IPS-NIHi11 (cell line): Measurements from ENCODE around the gene NOC3L.

Experiments
- DNase-seq: peaks from one replicate; pipeline ENCODE4 v3.0.0; 2012; ENCODE audit warnings: mixed read lengths, low spot score

Gene NOC3L

DNA sequence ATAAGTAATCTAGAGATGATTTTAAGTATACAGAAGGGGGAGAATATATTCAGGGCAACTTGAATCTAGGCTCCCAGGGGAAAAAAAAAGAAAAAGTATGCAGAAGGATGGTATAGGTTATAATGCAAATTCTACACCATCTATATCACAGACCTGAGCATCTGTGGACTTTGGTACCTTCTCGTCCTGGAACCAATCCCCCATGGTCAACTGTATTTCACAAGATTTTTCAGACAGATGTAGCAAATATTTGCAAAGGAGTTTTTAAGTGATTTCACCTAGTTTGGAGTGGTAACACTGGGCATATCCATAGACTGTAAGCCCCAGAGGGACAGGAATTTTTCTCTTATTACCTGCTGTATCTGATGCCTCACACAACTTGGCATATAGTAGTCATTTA is 58.8 kb downstream of the NOC3L start:
- DNase-seq = no peak

- DNase-seq = no peak
Observed at GRCh38 chr10:94300042-94300441, 62.7 kb downstream of the NOC3L start.

- no peak for DNase-seq
Observed at GRCh38 chr10:94299417-94299816, 63.3 kb downstream of the NOC3L start.

GRCh38 chr10:94294168-94294567 is 68.6 kb downstream of the NOC3L start:
- DNase-seq = no peak

- DNase-seq = no peak
Observed at GRCh38 chr10:94293354-94293753, 69.4 kb downstream of the NOC3L start.

GRCh38 chr10:94292434-94293090 is 70.2 kb downstream of the NOC3L start:
- no peak for DNase-seq

DNA sequence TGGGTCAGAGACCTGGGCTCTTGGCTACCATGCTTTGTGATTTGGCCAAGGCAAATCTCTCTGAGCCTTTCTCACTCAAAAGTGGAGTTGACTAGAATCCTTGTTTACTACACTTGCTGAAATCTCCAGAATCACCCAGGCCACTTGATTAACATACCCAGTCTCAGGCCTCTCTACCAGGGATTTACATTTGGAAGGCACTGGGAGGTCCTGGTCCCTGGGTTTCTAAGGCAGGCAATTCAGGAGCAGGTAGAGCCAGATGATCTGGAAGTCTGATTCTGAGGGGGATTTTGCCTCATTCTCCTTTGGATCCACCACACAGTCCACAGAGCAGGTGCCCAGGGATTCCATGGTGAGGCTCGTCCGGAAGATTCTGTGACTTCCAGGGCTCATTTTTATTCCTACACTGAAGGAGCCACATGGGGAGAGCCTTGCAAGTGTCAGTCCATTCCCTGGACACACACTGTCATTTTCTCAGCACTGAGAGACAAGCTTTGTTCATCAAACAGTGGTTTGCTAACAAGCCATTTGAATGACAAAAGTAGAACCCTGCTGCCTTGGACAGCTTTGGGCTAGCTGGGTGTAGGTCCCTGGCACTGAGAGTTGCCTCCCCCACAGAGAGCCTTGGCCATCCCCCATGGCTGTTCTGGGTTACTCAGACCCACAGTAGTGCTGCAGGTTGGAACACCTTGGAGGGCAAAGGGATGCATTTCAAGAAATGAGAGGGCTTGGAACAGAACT is 74.2 kb downstream of the NOC3L start:
- DNase-seq = no peak

DNA sequence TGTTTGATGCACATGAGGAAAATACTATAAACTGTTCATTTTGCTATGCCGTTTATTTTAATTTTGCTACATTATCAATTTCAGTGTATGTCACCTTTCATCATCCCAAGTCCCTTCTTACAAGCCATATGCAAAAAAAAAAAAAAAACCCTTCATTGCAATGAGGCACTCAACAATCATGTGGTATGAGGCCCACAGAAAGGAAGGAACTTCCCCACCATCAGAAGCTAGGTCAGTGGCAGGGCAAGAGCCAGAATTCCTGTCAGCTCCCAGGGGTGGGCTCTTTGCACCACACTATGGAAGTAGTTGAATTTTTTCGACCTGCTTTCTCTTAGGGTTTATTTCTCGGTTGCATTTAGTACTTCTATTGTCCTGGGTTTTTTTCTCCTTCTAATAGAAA is 75.4 kb downstream of the NOC3L start:
- DNase-seq = no peak

DNA sequence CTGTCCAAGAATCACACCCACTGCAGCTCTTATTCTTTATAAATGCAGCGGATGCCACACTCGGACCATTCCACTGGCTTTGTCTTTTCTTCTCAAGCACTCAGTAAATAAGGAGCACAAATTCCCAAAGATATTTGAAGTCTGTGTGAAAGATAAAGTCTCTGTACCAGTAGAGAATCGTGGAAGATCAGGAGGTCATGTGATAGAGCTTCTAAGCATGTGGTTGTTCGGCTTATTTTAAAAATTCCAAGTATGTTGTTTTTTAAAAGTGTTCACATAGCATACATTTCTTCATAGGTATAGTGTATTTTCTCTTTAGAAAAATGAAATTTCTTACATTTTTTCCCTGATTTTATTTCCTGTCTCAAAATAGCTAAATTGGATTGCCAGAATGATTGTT is 75.8 kb downstream of the NOC3L start:
- DNase-seq = no peak

- no peak for DNase-seq
Observed at GRCh38 chr10:94285271-94285670, 77.5 kb downstream of the NOC3L start.
